Neural crest cell (in vitro differentiated cells): ENCODE results near the gene LIN28A. TPM values are rescaled to one million over a fixed set of nuclear protein-coding genes. Genes with fewer than 3 reads are reported as not detected.
A peak's percentile ranks its signal among the peaks of the same experiment; 100 is the strongest.

ENCODE experiments used
- DNase-seq: peaks from one replicate; pipeline ENCODE4 v3.0.0; 2021; ENCODE audit warnings: low read depth, mixed read lengths, low spot score
- H3K27ac Mint-ChIP-seq: one replicate; pipeline ENCODE4 v1.8.0; 2021; ENCODE audit warnings: mild to moderate bottlenecking, mixed read lengths; ENCODE audit not compliant: unreplicated experiment
- H3K27me3 Mint-ChIP-seq: 2 replicates; pipeline ENCODE4 v1.8.0; 2021; ENCODE audit warnings: low read depth, mild to moderate bottlenecking, mixed read lengths
- H3K36me3 Mint-ChIP-seq: 2 replicates; pipeline ENCODE4 v1.8.0; 2021; ENCODE audit warnings: low read depth, mild to moderate bottlenecking, mixed read lengths
- H3K4me1 Mint-ChIP-seq: 2 replicates; pipeline ENCODE4 v1.8.0; 2021; ENCODE audit warnings: mixed read lengths
- H3K4me3 Mint-ChIP-seq: one replicate; pipeline ENCODE4 v1.8.0; 2021; ENCODE audit warnings: mild to moderate bottlenecking, mixed read lengths
- H3K9me3 Mint-ChIP-seq: 2 replicates; pipeline ENCODE4 v1.8.0; 2021; ENCODE audit warnings: mixed read lengths
- CTCF ChIP-seq: fragments of 200-600 bp; sonication (generic); conservative IDR thresholded peaks from 2 replicates; pipeline ENCODE4 v1.5.0; 2021; ENCODE audit warnings: antibody characterized with exemption, mild to moderate bottlenecking
- total RNA-seq: library from RNA; stranded (reverse); gene quantifications from 2 replicates; pipeline ENCODE4 v1.2.1, GENCODE V29; 2021

LIN28A gene
- total RNA-seq, 1 donor from 2014 or later, result 445 TPM

DNA sequence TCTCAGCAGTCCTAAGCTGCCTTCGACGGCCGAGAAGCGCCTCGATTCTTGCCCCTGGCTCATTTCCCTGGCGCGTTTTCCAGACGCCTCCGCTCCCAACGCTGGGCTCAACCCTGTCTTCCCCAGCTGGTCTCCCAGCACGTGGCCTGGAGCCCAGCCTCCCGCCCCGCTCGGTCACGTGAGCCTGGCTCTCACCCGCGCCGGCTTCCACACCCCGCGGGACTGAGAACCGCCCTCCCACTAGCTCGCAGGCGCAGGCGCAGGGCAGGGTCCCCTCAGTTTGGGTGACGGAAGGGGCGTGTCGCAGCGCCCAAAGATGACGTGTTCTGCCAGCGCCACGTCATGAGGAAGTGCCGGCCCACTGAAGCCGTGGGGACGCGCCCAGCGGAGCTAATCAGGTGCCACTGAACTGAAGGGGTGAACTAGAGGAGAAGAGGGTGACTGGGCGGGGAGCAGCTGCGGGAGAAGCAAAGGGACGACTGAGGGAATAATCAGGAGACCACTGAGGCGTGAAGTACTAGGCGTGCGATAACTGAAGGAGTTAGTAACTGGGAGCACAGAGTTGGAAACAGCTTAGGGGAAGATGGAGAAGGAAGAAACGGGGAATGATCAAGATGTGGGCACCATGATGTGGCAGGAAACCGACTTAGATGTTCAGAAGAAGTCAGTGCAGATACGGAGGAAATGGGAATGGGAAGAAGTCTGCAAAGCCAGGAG, 21.5 kb downstream of the LIN28A start, which contains the start of gene DHDDS:
TSS of gene DHDDS (plus strand) at position 343 of the 717 bp plus-strand sequence. CDS start 625 bp downstream, outside the sequence.
- DNase-seq, result peak; percentile 92
- peak within 1 kb of the TSS; percentile 96 for H3K4me3 Mint-ChIP-seq
- H3K36me3 Mint-ChIP-seq, result peaks cover 19% of the 10 kb centered on the region
- H3K27ac Mint-ChIP-seq, result peak within 1 kb of the TSS; percentile 98
- TF ChIP-seq CTCF, result no peak
- peaks cover 29% of the 10 kb centered on the region for H3K4me1 Mint-ChIP-seq
- H3K27me3 Mint-ChIP-seq, result no peaks in the 10 kb centered on the region
- H3K9me3 Mint-ChIP-seq, result no peaks in the 10 kb centered on the region

- no peaks in the 10 kb centered on the region for H3K27me3 Mint-ChIP-seq
- no peak overlapping the region for H3K27ac Mint-ChIP-seq
- H3K4me3 Mint-ChIP-seq, result peak overlapping the region; percentile 96
- DNase-seq, result no peak
- H3K4me1 Mint-ChIP-seq, result peaks cover 29% of the 10 kb centered on the region
- no peak for TF ChIP-seq CTCF
- peaks cover 15% of the 10 kb centered on the region for H3K36me3 Mint-ChIP-seq
- H3K9me3 Mint-ChIP-seq, result no peaks in the 10 kb centered on the region
Observed at GRCh38 chr1:26432793-26433192, 22.2 kb downstream of the LIN28A start.

- Mint-ChIP-seq H3K36me3 (peaks cover 15% of the 10 kb centered on the region), H3K27me3 (no peaks in the 10 kb centered on the region), H3K4me1 (peaks cover 29% of the 10 kb centered on the region), H3K27ac (no peak overlapping the region), H3K4me3 (no peak overlapping the region), H3K9me3 (no peaks in the 10 kb centered on the region)
- TF ChIP-seq CTCF, result no peak
- no peak for DNase-seq
Observed at GRCh38 chr1:26434161-26434752, 23.6 kb downstream of the LIN28A start.

DNA sequence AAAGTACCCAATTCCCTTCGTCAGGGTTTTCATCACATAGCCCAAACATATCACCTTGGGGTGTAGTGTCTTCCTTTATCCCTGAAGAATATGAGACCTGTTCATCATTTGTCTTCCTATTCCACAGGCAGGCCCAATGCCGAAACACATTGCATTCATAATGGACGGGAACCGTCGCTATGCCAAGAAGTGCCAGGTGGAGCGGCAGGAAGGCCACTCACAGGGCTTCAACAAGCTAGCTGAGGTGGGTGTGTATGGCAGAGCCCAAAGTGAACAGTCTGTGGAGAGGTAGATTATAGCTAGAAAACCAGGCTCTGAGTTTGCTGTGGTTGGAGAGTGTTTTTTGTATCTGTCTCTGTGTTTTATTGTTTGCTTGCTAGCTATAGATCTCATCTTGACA, 27.4 kb downstream of the LIN28A start:
- peaks cover 14% of the 10 kb centered on the region for H3K36me3 Mint-ChIP-seq
- H3K27me3 Mint-ChIP-seq, result no peaks in the 10 kb centered on the region
- no peak for DNase-seq
- no peak overlapping the region for H3K4me3 Mint-ChIP-seq
- peaks cover 7% of the 10 kb centered on the region for H3K4me1 Mint-ChIP-seq
- TF ChIP-seq CTCF, result no peak
- no peaks in the 10 kb centered on the region for H3K9me3 Mint-ChIP-seq
- H3K27ac Mint-ChIP-seq, result no peak overlapping the region

DNA sequence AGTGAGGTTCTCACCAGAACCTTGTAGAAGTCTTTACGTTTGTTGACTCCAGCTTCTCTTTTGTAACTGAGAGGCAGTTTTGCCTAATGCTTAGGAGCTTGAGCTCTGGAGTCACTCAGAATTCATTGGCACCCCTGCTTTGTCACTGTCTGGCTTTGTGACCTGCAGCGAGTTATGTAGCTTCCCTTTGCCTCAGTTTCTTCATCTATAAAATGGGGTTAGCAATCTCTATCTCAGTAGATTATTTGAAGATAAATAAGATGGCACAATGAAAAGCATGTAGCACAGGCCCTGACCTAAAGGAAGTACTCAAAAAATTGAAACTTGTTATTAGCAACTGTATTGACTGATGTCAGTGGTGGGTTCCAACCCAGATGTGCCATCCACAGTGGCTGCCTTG, 29.6 kb downstream of the LIN28A start:
- no peaks in the 10 kb centered on the region for H3K9me3 Mint-ChIP-seq
- no peak overlapping the region for H3K27ac Mint-ChIP-seq
- H3K4me1 Mint-ChIP-seq, result no peaks in the 10 kb centered on the region
- no peak for DNase-seq
- H3K4me3 Mint-ChIP-seq, result no peak overlapping the region
- peaks cover 13% of the 10 kb centered on the region for H3K36me3 Mint-ChIP-seq
- H3K27me3 Mint-ChIP-seq, result no peaks in the 10 kb centered on the region
- TF ChIP-seq CTCF, result no peak
